ENCODE results near the gene CLASP1. TPM values are rescaled to one million over a fixed set of nuclear protein-coding genes. Genes with fewer than 3 reads are reported as not detected.
A peak's percentile ranks its signal among the peaks of the same experiment; 100 is the strongest.
"Not testable (repeated sequence)": the region's sequence is repeated elsewhere in the genome, so short reads cannot be mapped to it uniquely, and the experiment has no call there.

CLASP1 gene
- total RNA-seq: 10 to 100 TPM; 64.4 to 75.9 TPM

GRCh38 chr2:121649149-121649595 is at the start of gene CLASP1:
Gene CLASP1, minus strand, starts transcription at chr2:121649462. Its CDS starts 43,567 bp downstream, at chr2:121605895.
- peaks cover 15% of the 10 kb centered on the region for H3K36me3 Mint-ChIP-seq
- H3K4me1 Mint-ChIP-seq: peaks cover 42% of the 10 kb centered on the region
- POLR2A ChIA-PET: interaction anchor here (0.5 to 5.0 kb wide), 10 partner anchors 18 to 126 kb away, joined by 3 to 101 read pairs (median 4); partner anchors contain the start of genes NIFK and RNU4ATAC
- H3K27ac Mint-ChIP-seq: peak within 1 kb of the TSS; percentile 99
- ATAC-seq (ENCODE audit: low read depth): no peak
- H3K4me3 Mint-ChIP-seq: peak within 1 kb of the TSS; percentile 96
- H3K27me3 Mint-ChIP-seq: no peaks in the 10 kb centered on the region
- DNase-seq: peak; percentile 93
- no peaks in the 10 kb centered on the region for H3K9me3 Mint-ChIP-seq

DNA sequence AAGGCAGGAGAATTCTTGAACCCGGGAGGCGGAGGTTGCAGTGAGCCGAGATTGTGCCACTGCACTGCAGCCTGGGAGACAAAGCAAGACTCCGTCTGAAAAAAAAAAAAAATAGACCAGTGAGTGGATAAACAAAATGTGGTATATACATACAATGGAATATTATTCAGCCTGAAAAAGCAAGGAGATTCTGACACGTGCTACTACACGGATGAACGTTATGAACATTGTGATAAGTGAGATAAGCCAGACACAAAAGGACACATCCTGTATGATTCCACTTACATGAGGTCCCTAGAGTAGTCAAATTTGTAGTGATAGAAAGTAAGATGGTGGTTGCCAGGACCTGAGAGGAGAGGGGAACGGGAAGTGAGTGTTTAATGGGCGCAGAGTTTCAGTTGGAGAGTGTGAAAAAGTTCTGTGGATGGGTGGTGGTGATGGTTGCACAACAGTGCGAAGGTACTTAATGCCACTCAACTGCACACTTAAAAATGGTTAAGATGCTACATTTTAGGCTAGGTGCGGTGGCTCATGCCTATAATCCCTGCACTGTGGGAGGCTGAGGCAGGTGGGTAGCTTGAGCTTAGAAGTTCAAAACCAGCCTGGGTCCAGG is 49.2 kb upstream of the CLASP1 start:
- no peaks in the 10 kb centered on the region for H3K9me3 Mint-ChIP-seq
- POLR2A ChIA-PET: interaction anchor here (0.7 to 5.4 kb wide), 5 partner anchors 33 to 305 kb away, joined by 3 to 103 read pairs (median 3); partner anchors contain the start of genes CLASP1 and RNU4ATAC
- H3K4me3 Mint-ChIP-seq: peak overlapping the region; percentile 50
- H3K27me3 Mint-ChIP-seq: no peaks in the 10 kb centered on the region
- ATAC-seq (ENCODE audit: low read depth): no peak
- peaks cover 46% of the 10 kb centered on the region for H3K4me1 Mint-ChIP-seq
- DNase-seq: no peak
- H3K36me3 Mint-ChIP-seq: no peaks in the 10 kb centered on the region
- H3K27ac Mint-ChIP-seq: peak overlapping the region; percentile 62

DNA sequence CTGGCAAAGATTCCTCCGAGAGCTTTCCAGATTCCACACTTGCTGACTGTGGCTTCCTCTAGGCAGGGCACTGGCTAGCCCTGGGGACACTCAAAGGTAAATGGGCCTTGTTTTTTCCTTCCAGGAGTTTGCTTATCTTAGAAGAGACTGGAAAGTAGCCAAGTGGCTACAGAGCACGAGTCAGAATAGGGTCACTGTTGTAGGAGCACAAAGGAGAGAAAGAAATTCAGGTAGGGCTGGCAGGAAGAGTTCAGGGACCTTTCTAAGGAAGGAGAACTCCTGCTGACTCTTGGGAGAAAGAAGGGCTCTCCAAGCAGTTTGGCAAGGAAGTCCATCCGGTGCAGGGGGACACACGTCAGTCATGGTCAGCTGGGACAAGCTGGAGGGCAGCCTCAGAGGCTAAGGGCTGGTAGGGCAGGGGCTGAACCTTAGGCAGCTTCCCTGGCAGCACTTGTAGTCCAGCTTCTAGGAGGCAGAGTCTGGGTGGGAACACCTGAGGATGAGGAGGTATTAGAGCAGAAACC is 47.9 kb upstream of the CLASP1 start:
- no peaks in the 10 kb centered on the region for H3K36me3 Mint-ChIP-seq
- DNase-seq (no peak), ATAC-seq (ENCODE audit: low read depth) (no peak)
- no peaks in the 10 kb centered on the region for H3K9me3 Mint-ChIP-seq
- POLR2A ChIA-PET: interaction anchor here (0.6 kb wide), 1 partner anchor 173 kb away, joined by 3 read pairs; no protein-coding TSS in a partner anchor
- H3K27ac Mint-ChIP-seq: no peak overlapping the region
- peaks cover 43% of the 10 kb centered on the region for H3K4me1 Mint-ChIP-seq
- no peaks in the 10 kb centered on the region for H3K27me3 Mint-ChIP-seq
- H3K4me3 Mint-ChIP-seq: no peak overlapping the region

GRCh38 chr2:121696410-121696930 is 47.2 kb upstream of the CLASP1 start:
- Mint-ChIP-seq H3K4me3 (no peak overlapping the region), H3K4me1 (peaks cover 37% of the 10 kb centered on the region), H3K9me3 (no peaks in the 10 kb centered on the region), H3K36me3 (no peaks in the 10 kb centered on the region), H3K27ac (peak overlapping the region; percentile 51), H3K27me3 (no peaks in the 10 kb centered on the region)
- ATAC-seq (ENCODE audit: low read depth) (no peak), DNase-seq (no peak)
- POLR2A ChIA-PET: interaction anchor here (0.6 to 0.7 kb wide), 2 partner anchors 166 to 172 kb away, joined by 3 to 4 read pairs; partner anchors contain the start of gene RNU4ATAC

- POLR2A ChIA-PET: no interaction called here
Measured at GRCh38 chr2:121695171-121695451, 45.8 kb upstream of the CLASP1 start.

DNA sequence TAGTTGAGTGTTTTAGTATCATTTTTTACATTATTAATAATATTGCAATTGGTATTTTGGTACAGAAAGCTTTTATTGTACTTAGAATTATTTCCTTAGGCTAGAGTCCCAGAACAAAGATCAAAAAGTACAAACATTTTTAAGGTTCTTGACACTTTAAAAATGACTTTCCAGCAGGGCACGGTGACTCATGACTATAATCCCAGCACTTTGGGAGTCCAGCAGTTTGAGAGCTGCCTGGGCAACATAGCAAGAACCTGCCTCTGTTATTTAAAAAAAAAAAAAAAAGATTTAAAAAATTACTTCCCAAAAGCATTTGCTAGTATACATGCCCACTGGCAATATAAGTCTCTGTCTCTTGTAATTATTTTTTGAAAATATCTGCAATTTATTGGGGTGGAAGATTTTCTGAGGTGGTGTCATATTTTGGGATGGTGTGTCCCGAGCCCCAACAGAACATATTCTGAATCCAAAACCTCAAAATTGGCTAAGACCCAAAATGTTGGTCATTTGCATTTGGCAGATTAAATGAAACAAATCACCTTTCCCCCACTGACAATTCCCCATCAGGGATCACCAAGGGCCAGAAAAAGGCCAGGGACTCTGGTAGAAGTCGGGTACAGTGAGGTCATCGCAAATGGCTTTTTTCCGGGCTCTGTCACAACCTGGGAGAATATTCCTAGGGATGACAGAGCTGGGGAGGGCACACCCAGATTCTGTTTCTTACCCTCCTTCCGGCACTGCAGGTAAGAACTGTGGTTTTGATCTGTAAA is 45.3 kb upstream of the CLASP1 start:
- Mint-ChIP-seq H3K36me3 (no peaks in the 10 kb centered on the region), H3K27ac (no peak overlapping the region), H3K4me3 (no peak overlapping the region), H3K4me1 (peaks cover 18% of the 10 kb centered on the region), H3K27me3 (no peaks in the 10 kb centered on the region), H3K9me3 (no peaks in the 10 kb centered on the region)
- ATAC-seq (ENCODE audit: low read depth) (no peak), DNase-seq (no peak)
- POLR2A ChIA-PET: no interaction called here

More at GRCh38 chr2:121695171-121695451, 45.8 kb upstream of the CLASP1 start:
- H3K4me1 Mint-ChIP-seq: peaks cover 23% of the 10 kb centered on the region
- no peak for DNase-seq
- no peaks in the 10 kb centered on the region for H3K9me3 Mint-ChIP-seq
- H3K4me3 Mint-ChIP-seq: no peak overlapping the region
- H3K36me3 Mint-ChIP-seq: no peaks in the 10 kb centered on the region
- H3K27me3 Mint-ChIP-seq: no peaks in the 10 kb centered on the region
- H3K27ac Mint-ChIP-seq: no peak overlapping the region
- ATAC-seq (ENCODE audit: low read depth): no peak

- DNase-seq; POLR2A ChIA-PET; H3K4me3 Mint-ChIP-seq; H3K27ac Mint-ChIP-seq; H3K9me3 Mint-ChIP-seq; ATAC-seq (ENCODE audit: low read depth); H3K36me3 Mint-ChIP-seq; H3K27me3 Mint-ChIP-seq; H3K4me1 Mint-ChIP-seq: not testable (repeated sequence)
Measured at GRCh38 chr2:121690572-121690971, 41.3 kb upstream of the CLASP1 start.

DNA sequence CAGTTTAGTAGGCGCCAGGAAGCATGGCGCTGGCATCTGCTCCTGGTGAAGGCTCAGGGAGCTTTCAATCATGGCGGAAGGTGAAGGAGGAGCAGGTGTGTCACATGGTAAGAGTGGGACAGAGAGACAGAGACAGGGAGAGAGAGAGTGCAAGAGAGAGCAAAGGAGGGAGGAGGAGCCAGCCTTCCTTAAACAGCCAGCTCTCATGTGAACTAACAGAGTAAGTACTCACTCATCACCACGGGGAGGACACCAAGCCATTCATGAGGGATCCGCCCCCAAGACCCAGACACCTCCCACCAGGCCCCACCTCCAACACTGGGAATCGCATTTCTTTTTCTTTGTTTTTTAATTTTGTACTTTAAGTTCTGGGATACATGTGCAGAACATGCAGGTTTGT is 40.8 kb upstream of the CLASP1 start:
- Mint-ChIP-seq H3K4me1 (peaks cover 6% of the 10 kb centered on the region), H3K36me3 (peaks cover 3% of the 10 kb centered on the region), H3K9me3 (peaks cover 6% of the 10 kb centered on the region), H3K27ac (no peak overlapping the region), H3K27me3 (no peaks in the 10 kb centered on the region), H3K4me3 (no peak overlapping the region)
- POLR2A ChIA-PET: no interaction called here
- DNase-seq (no peak), ATAC-seq (ENCODE audit: low read depth) (no peak)

DNA sequence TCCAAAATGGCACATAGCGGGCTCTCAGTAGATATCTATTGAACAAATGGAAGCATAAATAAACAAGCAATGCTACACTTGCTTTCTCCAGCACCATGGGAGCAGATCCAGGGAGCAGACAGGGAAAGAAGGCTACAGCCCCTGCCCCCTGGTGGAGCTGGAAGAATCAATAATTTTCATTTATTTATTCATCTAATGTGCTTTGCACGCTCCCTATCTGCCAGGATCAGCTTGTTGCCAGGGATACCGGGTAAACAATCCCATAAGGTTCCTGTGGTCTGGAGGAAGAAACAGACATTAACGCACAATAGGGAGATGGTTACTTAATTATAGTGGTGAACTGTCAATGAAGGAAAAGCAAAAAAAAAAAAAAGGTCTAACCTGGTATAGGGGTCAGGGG is 40.1 kb upstream of the CLASP1 start:
- no peak for DNase-seq
- peaks cover 6% of the 10 kb centered on the region for H3K4me1 Mint-ChIP-seq
- no peak for ATAC-seq (ENCODE audit: low read depth)
- no peaks in the 10 kb centered on the region for H3K27me3 Mint-ChIP-seq
- peaks cover 8% of the 10 kb centered on the region for H3K9me3 Mint-ChIP-seq
- no peak overlapping the region for H3K4me3 Mint-ChIP-seq
- peaks cover 3% of the 10 kb centered on the region for H3K36me3 Mint-ChIP-seq
- H3K27ac Mint-ChIP-seq: no peak overlapping the region
- POLR2A ChIA-PET: no interaction called here

GRCh38 chr2:121688820-121689219 is 39.6 kb upstream of the CLASP1 start:
- H3K4me1 Mint-ChIP-seq: peaks cover 6% of the 10 kb centered on the region
- no peak overlapping the region for H3K27ac Mint-ChIP-seq
- ATAC-seq (ENCODE audit: low read depth): no peak
- POLR2A ChIA-PET: no interaction called here
- peaks cover 13% of the 10 kb centered on the region for H3K9me3 Mint-ChIP-seq
- H3K36me3 Mint-ChIP-seq: peaks cover 7% of the 10 kb centered on the region
- no peaks in the 10 kb centered on the region for H3K27me3 Mint-ChIP-seq
- DNase-seq: no peak
- no peak overlapping the region for H3K4me3 Mint-ChIP-seq

- DNase-seq (no peak), ATAC-seq (ENCODE audit: low read depth) (no peak)
- Mint-ChIP-seq H3K4me1 (peaks cover 6% of the 10 kb centered on the region), H3K27me3 (no peaks in the 10 kb centered on the region), H3K9me3 (peaks cover 19% of the 10 kb centered on the region), H3K27ac (no peak overlapping the region), H3K4me3 (no peak overlapping the region), H3K36me3 (peaks cover 13% of the 10 kb centered on the region)
- POLR2A ChIA-PET: no interaction called here
Measured at GRCh38 chr2:121686902-121687301, 37.6 kb upstream of the CLASP1 start.

DNA sequence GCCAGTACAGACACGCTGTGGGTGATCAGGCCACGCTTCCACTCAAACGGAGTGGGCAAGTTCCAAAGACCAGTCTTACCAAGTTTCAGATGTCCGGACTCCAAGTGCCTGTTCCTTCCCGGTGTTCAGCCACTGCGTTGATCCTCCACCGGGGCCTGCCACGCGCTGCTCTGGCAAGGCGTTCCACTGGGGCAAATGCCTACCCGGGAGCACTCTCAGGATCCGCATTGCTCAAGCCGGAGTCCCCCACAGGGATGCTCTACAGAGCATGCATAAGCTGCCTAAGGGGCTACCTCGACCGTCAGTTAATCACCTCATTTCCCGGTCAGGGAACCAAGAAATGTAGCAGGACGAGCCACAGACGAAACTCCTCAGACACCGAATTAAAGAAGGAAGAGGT is 37.0 kb upstream of the CLASP1 start:
- H3K27ac Mint-ChIP-seq: peak overlapping the region; percentile 16
- no peaks in the 10 kb centered on the region for H3K27me3 Mint-ChIP-seq
- H3K4me1 Mint-ChIP-seq: peaks cover 6% of the 10 kb centered on the region
- H3K9me3 Mint-ChIP-seq: peaks cover 26% of the 10 kb centered on the region
- POLR2A ChIA-PET: no interaction called here
- ATAC-seq (ENCODE audit: low read depth) (no peak), DNase-seq (no peak)
- no peak overlapping the region for H3K4me3 Mint-ChIP-seq
- peaks cover 17% of the 10 kb centered on the region for H3K36me3 Mint-ChIP-seq

GRCh38 chr2:121682396-121683298 is 33.4 kb upstream of the CLASP1 start:
- Mint-ChIP-seq H3K36me3 (peaks cover 24% of the 10 kb centered on the region), H3K9me3 (peaks cover 34% of the 10 kb centered on the region), H3K27me3 (peaks cover 2% of the 10 kb centered on the region), H3K4me3 (no peak overlapping the region), H3K4me1 (peaks cover 6% of the 10 kb centered on the region), H3K27ac (no peak overlapping the region)
- DNase-seq: no peak
- ATAC-seq (ENCODE audit: low read depth): no peak
- POLR2A ChIA-PET: no interaction called here

All from activated naive CD8-positive, alpha-beta T cell treated with anti-CD3 and anti-CD28 coated beads, Interleukin-2, amount 10 ng/mL, durations not matched to agents 7 days and 5 days (primary cell).